Measurements from ENCODE around the gene FXYD6. TPM values are rescaled to one million over a fixed set of nuclear protein-coding genes. Genes with fewer than 3 reads are reported as not detected.
A peak's percentile ranks its signal among the peaks of the same experiment; 100 is the strongest.

FXYD6 gene
- total RNA-seq, 2 experiments from 2014 or later: not detected

DNA sequence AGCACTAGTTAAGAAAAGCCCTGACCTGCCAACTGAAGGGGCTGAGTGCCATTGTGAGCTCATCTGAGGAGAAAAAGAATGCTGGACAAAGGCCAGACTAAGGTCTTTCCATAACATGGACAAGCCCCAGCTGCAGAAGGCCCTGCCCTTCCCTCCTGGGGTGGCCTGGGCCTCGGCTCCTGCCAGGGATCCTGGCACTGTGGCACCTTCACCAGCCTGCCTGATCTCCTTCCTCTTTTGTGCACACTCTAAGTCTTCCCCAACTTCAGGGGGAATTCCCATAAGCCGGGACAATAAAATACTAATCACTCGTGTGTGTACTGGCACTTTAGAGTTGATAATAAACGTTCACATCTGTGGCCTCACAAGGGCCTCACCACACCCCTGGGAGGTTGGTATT, 42.9 kb upstream of the FXYD6 start:
- TF ChIP-seq CTCF (IDR thresholded peaks at IDR 0.05): no peak
- POLR2A ChIA-PET: interaction anchor here (1.0 to 1.4 kb wide), 3 partner anchors 8 to 17 kb away, joined by 3 to 4 read pairs (median 4); no protein-coding TSS in a partner anchor
- Mint-ChIP-seq H3K4me1 (ENCODE audit: low read depth) (peaks cover 11% of the 10 kb centered on the region), H3K4me3 (no peak overlapping the region), H3K27me3 (no peaks in the 10 kb centered on the region), H3K36me3 (ENCODE audit: low read depth) (no peaks in the 10 kb centered on the region), H3K27ac (peak overlapping the region; percentile 34), H3K9me3 (no peaks in the 10 kb centered on the region)
- intact Hi-C loops (cut with micrococcal nuclease): no loop called here
- CTCF ChIA-PET: interaction anchor here (1.0 to 3.2 kb wide), 7 partner anchors 10 to 134 kb away, joined by 3 to 18 read pairs (median 5); partner anchors contain the start of gene TMPRSS13
- no peak for DNase-seq
- ATAC-seq: peak; percentile 41

DNA sequence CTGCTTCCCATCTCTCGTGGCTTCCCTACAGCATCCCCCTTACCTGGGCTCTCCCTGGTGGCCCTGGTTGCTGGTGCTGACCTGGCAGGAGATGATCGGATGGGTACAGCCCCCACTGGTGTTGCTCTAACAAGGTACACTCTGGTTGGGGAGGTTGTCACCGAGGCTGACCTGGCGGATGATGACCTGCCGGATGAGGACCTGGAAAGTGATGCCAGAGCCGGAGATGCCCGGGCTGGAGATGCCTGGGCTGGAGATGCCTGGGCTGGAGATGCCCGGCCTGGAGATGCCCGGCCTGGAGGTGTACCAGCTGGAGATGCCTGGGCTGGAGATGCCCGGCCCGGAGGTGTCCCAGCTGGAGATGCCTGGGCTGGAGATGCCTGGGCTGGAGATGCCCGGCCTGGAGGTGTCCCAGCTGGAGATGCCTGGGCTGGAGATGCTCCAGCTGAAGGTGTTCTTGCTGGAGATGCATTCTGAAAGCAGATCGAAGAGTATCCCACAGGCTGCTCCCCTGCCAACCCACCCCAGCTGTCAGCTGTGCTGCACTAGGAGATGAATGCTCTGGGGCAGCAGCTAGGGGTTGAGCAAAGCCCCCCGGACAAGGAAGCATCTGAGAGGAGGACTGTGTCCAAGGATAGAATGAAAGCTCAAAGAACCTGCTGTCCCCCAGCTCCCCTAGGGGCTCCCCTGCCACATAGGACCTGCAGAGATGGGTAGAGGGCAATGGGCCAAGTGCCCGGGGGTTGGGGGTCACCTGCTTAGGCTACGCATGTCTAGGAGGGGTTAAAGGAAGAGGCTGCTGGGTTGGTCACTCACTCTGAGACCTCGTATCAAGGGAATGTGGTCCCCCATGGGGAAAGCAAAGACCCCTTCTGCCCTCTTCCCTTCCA, 42.2 kb upstream of the FXYD6 start:
- H3K4me3 Mint-ChIP-seq: no peak overlapping the region
- no peaks in the 10 kb centered on the region for H3K9me3 Mint-ChIP-seq
- ATAC-seq: no peak
- intact Hi-C loops (cut with micrococcal nuclease): no loop called here
- H3K27ac Mint-ChIP-seq: no peak overlapping the region
- no peaks in the 10 kb centered on the region for H3K36me3 Mint-ChIP-seq (ENCODE audit: low read depth)
- POLR2A ChIA-PET: interaction anchor here (1.0 to 1.4 kb wide), 3 partner anchors 8 to 18 kb away, joined by 3 to 4 read pairs (median 4); no protein-coding TSS in a partner anchor
- TF ChIP-seq CTCF (IDR thresholded peaks at IDR 0.05): no peak
- H3K27me3 Mint-ChIP-seq: no peaks in the 10 kb centered on the region
- no peak for DNase-seq
- H3K4me1 Mint-ChIP-seq (ENCODE audit: low read depth): peaks cover 11% of the 10 kb centered on the region
- CTCF ChIA-PET: interaction anchor here (1.0 to 3.2 kb wide), 5 partner anchors 9 to 135 kb away, joined by 3 to 18 read pairs (median 5); partner anchors contain the start of gene TMPRSS13

GRCh38 chr11:117917591-117918151, 41.2 kb upstream of the FXYD6 start:
- Mint-ChIP-seq H3K4me3 (no peak overlapping the region), H3K4me1 (ENCODE audit: low read depth) (peaks cover 11% of the 10 kb centered on the region), H3K27ac (no peak overlapping the region), H3K27me3 (no peaks in the 10 kb centered on the region), H3K36me3 (ENCODE audit: low read depth) (no peaks in the 10 kb centered on the region), H3K9me3 (no peaks in the 10 kb centered on the region)
- intact Hi-C loops (cut with micrococcal nuclease): no loop called here
- DNase-seq (no peak), ATAC-seq (no peak)
- CTCF ChIA-PET: interaction anchor here (1.4 kb wide), 1 partner anchor 135 kb away, joined by 8 read pairs; no protein-coding TSS in a partner anchor
- no peak for TF ChIP-seq CTCF (IDR thresholded peaks at IDR 0.05)
- POLR2A ChIA-PET: no interaction called here

DNA sequence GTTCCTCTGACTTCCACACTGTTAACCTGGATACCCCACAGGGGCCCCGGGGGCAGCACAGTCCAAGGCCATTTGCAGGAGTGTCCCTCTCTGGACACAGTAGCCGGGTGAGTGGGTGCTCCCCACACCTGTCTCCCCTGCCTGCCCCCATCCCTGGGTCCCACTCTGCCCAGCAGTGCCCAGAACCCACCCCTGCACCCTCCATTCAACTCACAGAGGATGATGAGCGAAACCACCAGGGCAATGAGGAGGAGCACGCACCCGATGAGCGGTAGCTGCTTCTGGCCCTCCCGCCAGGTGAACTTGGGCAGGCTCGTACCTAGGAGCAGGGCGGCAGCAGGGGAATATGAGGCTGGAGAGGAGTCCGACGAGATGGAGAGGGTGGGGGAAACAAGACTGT, 40.5 kb upstream of the FXYD6 start:
- DNase-seq: no peak
- TF ChIP-seq CTCF (IDR thresholded peaks at IDR 0.05): no peak
- intact Hi-C loops (cut with micrococcal nuclease): no loop called here
- H3K4me3 Mint-ChIP-seq: no peak overlapping the region
- POLR2A ChIA-PET: no interaction called here
- no peak overlapping the region for H3K27ac Mint-ChIP-seq
- CTCF ChIA-PET: interaction anchor here (1.2 to 1.4 kb wide), 3 partner anchors 10 to 136 kb away, joined by 5 to 8 read pairs (median 5); no protein-coding TSS in a partner anchor
- no peaks in the 10 kb centered on the region for H3K36me3 Mint-ChIP-seq (ENCODE audit: low read depth)
- no peaks in the 10 kb centered on the region for H3K9me3 Mint-ChIP-seq
- peaks cover 11% of the 10 kb centered on the region for H3K4me1 Mint-ChIP-seq (ENCODE audit: low read depth)
- H3K27me3 Mint-ChIP-seq: no peaks in the 10 kb centered on the region
- no peak for ATAC-seq

Measured in activated CD8-positive, alpha-beta T cell treated with anti-CD3 and anti-CD28 coated beads for 36 hours (primary cell).